Cerebellar nuclear complex (tissue), 1 donor: ENCODE data around the gene KAZN.
"Not testable (repeated sequence)": the region's sequence is repeated elsewhere in the genome, so short reads cannot be mapped to it uniquely, and the experiment has no call there.

Source experiments
- DNase-seq, 2 experiments: peaks; one replicate each; lab custom pipeline; 2025; lab: John Stamatoyannopoulos, UW

Gene KAZN

GRCh38 chr1:14598498-14599182 lies at the start of gene KAZN:
Gene KAZN (plus strand): TSS chr1:14598685.
- no peak for DNase-seq

DNA sequence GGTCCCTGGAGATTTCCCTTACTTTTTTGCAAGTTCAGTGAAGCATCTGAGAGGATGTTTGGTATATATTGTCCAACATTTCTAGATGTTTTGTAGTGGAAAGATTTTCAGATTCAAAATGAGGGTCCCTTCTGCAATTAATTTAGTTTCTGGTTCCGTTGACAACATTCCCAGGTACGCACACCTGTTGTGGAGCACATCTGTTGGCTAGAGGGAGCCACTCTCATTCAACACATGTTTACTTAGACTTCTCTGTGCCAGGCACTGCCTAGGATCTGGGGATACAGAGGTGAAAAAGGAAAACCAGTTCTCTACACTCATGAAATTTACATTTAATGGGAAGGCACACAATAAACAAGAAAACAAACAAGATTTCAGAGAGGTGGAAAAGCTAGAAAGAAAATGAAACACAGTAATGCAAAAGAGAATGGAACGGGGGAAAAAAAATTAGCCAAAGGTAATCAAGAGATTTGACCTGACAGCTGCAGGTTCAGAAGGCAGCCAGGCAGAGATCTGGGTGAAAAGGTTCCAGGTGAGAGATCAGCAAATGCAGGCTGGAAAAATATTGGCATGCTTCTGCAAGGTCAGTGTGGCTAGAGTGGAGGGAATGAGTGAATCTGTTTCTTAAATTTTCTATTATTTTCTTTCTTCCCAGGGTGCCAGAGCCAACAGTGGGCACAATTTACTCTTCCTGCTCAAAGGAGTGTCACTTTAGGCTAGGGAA lies 48.4 kb upstream of the KAZN start:
- no peak for DNase-seq

DNA sequence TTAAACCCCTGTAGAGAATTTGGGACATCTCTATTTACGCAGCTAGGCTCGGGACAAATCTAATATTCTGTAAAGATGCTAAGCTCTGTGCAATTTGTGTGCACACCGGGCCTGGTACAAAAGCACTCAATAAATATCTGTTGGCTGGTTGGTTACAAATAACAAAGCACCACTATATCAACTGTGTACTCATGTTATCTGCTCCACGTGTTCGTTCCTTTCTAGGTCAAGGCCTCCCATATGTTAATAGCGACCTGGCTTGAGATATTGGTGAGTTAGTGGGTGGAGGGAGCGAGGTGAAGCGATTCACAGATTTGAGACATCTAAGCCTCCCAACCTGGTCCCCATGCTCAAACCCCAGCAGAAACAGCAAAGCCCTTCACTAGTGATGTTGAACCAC lies 47.1 kb upstream of the KAZN start:
- no peak for DNase-seq

- no peak for DNase-seq
Observed at GRCh38 chr1:14552246-14552965, 46.1 kb upstream of the KAZN start.

GRCh38 chr1:14553711-14554110 lies 44.8 kb upstream of the KAZN start:
- DNase-seq = no peak

DNA sequence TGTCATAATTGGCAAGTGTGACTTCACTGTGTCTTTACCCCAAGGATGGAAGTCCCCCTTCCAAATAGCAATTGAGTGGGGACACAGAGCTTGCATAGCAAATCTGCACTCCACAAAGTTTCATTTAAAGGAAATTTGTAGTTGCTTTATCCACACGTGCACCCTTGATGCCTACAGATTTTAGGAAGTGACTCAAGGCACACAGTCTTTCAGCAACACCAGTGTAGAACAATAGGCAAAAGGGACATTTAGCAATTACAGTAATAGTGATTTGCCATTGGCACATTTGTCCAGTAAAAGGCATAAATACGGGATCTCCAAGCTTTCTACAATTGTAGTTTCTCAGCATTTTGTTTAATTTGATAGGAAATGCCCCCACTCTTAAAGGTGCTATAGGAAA lies 43.4 kb upstream of the KAZN start:
- DNase-seq = no peak

DNA sequence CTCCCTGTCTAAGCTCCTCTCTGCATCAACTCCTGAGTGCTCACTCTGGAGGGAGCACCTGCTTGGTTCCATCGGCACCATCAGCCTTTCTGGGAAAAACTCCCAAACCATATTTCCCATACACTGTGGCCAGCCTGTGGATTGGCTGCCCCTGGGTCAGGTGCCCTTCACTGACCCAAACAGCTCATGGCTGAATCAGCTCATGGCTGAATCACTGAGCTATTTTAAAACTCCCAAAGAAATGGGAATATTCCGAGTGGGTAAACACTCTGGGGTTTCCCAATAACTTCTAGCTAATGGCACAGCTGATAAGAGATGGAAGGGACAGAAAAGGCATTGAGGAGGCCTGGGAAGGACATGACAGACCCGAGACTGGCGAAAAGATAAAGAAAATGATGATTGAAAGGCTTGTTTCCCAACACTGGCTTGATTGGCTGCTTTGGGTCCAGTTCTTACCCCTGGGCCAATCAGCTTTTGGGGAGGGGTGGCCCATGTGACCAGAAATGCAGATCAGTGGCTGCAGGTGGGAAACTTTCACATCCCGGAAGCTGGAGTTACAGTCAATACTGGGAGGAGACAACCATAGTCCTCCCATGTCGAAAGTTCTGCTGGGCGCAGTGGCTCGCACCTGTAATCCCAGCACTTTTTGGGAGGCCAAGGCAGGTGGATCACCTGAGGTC lies 37.3 kb upstream of the KAZN start:
- DNase-seq = no peak

DNA sequence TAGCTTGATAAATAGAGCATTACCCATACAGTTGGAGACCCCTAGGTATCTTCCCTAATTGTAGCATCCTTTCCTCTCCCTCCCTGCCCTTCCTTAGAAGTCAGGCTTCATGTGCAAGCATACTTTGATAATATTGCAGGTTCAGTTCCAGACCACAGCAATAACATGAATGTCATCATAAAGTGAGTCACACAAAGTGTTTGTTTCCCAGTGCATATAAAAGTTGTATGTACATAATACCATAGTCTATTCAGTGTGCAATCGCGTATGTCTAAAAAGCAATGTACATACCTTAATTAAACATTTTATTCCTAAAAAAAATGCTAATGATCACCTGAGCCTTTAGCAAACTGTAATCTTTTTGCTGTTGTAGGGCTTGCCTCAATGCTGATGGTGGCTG lies 33.4 kb upstream of the KAZN start:
- DNase-seq = no peak

GRCh38 chr1:14567056-14567455 lies 31.4 kb upstream of the KAZN start:
- no peak for DNase-seq

DNA sequence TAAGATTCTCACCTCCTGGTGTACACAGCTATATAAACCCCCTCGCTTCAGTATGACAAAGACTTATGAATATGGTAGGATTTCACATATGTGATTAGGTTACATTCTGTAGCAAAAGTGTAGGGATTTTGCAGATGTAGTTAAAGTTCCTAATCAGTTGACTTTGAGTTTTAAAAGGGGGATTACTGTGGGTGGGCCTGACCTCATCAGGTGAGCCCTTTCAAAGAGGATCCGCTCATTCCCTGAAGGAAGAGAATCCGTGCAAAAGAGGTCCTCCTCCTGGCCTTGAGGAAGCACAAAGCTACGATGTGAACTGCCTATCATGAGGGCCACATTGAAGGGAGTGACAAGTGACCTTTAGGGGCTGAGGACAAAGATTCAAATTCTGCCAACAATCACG lies 30.6 kb upstream of the KAZN start:
- no peak for DNase-seq

- DNase-seq = no peak
Observed at GRCh38 chr1:14568716-14569355, 29.6 kb upstream of the KAZN start.

DNA sequence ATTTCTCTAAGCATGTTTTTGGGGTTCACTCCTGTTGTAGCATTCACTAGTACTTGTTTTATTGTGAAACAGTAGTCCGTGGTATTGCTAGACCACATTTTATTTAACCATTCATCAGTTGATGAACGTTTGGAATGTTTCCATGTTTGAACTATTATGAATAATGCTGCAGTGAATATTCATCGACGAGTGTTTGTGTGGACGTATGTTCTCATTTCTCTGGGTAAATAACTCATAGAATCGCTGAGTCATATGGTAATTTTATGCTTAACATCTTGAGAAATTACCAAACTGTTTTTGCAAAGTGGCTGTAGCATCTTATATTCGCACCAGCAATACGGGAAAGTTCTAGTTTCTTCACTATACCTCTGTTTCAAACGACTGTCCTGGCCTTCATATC lies 28.0 kb upstream of the KAZN start:
- DNase-seq = no peak

DNA sequence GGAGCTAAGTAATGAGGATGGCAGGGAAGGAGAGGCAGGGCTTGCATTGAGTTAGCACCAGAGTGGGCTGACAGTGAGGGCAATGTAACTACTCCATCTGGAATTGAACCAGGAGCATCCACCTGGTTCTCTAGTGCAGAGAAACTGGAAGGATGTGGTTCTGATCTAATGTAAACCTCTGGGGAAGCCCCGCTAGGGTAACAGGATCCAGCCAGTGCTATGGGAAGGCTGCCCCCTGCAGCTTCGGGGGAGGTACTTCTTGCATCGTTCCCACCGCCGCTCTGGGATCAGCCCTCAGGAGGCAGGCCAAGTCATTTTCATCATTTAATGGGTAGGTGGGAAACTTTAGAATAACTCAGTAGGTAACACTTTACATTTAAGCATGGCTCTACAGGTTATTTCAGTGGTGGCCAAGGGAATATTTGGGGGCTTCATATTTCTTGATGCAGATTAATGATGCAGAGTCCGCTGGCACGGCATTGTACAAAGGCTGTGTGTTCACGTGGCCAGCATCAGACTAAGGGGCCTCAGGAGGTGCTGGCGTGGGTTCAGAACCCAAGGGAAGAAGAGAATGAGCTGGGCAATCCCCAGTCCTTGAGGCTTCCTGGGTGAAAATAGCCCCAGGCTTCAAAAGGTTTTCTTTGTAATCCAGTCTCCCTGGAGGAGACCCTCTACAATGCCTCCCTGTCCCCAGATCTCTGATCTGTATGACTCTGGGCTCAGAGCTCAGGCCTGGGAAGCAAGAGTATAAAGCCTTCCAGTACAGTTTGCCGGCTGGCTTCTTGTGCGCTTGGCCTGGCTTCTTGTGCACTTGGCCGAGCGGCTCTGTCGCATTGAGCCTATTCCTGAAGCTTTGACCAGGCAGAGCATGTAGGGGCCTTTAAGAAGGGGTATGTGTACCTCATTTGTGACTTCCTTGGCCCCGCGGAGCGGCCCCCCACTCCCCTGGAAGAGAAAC lies 26.4 kb upstream of the KAZN start:
- DNase-seq = no peak

DNA sequence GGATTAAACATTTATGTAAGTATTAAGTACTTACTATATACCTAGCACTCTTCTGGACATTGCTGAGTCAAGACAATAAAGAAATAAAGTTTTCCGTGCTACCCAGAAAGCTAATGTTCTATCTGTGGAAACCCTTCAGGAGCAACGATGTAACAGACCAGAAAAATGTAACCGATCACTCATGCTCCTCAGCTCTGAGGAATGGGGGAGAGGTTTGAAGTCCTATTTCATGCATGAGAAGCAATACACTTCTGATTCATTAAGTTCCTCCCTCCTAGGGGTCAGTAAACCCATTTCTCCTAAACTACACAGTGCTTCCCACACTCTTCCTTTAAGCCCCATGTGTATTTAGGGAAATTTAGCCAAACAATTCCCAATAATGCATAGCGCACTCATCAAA lies 25.6 kb upstream of the KAZN start:
- no peak for DNase-seq

DNA sequence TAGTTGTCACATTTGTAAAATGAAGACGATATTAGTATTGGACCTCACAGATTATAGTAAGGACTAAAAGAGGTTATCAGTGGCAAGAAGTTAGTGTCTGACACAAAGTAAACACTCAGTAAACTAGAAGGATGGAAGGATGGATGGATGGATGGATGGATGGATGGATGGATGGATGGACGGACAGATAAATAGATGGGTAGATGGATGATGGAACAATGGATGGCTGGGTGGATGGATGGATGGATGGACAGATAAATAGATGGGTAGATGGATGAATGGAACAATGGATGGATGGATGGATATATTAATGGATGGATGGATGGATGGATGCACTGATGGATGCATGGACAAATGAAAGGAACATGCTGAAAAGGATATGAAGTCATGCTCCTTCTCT lies 22.3 kb upstream of the KAZN start:
- no peak for DNase-seq

GRCh38 chr1:14577261-14577660 lies 21.2 kb upstream of the KAZN start:
- DNase-seq = no peak

- DNase-seq = no peak
Observed at GRCh38 chr1:14578156-14578555, 20.3 kb upstream of the KAZN start.

DNA sequence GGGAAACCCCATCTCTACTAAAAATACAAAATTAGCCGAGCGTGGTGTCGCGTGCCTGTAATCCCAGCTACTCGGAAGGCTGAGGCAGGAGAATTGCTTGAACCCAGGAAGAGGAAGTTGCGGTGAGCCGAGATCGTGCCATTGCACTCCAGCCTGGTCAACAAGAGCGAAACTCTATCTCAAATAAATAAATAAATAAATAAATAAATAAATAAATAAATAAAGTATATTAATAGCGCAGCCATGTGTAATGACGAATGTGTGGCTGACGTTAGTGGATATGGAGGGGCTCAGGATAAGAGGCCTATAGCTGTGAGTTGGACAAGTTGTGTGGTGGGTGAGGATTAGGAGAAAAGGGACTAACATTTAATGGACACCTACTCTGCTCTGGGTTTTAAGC lies 18.2 kb upstream of the KAZN start:
- DNase-seq = not testable (repeated sequence)

DNA sequence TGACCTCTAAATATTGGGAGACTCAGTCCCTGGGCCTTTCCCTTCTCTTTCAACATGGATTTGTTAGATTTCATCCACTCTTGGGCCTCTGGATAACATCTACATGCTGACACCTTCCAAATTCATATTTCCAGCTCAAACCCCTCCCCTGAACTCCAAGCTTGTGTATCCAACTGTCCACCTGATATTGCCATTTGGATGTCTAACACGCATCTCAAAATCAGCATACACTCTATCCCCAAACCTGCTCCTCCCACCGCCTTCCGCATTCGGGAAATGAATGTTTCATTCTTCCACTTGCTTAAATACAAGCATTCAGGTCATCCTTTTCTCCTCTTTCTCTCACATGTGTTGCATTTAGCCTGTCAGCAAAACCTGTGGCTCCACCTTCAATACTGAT lies 17.5 kb upstream of the KAZN start:
- no peak for DNase-seq

GRCh38 chr1:14583788-14584187 lies 14.7 kb upstream of the KAZN start:
- no peak for DNase-seq

GRCh38 chr1:14585728-14586127 lies 12.8 kb upstream of the KAZN start:
- DNase-seq = no peak
